Dedifferentiated amniotic fluid mesenchymal stem cell (primary cell): ENCODE measurements around the gene PFKFB1.
"Not testable (repeated sequence)": the region's sequence is repeated elsewhere in the genome, so short reads cannot be mapped to it uniquely, and the experiment has no call there.

ENCODE experiments used
- DNase-seq: peaks from one replicate; pipeline ENCODE4 v3.0.0-alpha.2; 2016; ENCODE audit errors: extremely low spot score

PFKFB1 gene

GRCh38 chrX:54992911-54993622 lies 921 bp downstream of the PFKFB1 start:
- no peak for DNase-seq

- DNase-seq = no peak
Observed at GRCh38 chrX:54991706-54992105, 2.3 kb downstream of the PFKFB1 start.

GRCh38 chrX:54983306-54983705 lies 10.7 kb downstream of the PFKFB1 start:
- not testable (repeated sequence) for DNase-seq

- no peak for DNase-seq
Observed at GRCh38 chrX:54980334-54980733, 13.7 kb downstream of the PFKFB1 start.

GRCh38 chrX:54979432-54979831 lies 14.6 kb downstream of the PFKFB1 start:
- no peak for DNase-seq

GRCh38 chrX:54978448-54978847 lies 15.5 kb downstream of the PFKFB1 start:
- no peak for DNase-seq

GRCh38 chrX:54977387-54977786 lies 16.6 kb downstream of the PFKFB1 start:
- no peak for DNase-seq

- no peak for DNase-seq
Observed at GRCh38 chrX:54964766-54965497, 29.1 kb downstream of the PFKFB1 start.

GRCh38 chrX:54961750-54962149 lies 32.2 kb downstream of the PFKFB1 start:
- no peak for DNase-seq

- no peak for DNase-seq
Observed at GRCh38 chrX:54950730-54951375, 43.1 kb downstream of the PFKFB1 start.

GRCh38 chrX:54945224-54945623 lies 48.8 kb downstream of the PFKFB1 start:
- DNase-seq = no peak

GRCh38 chrX:54944816-54945215 lies 49.2 kb downstream of the PFKFB1 start:
- no peak for DNase-seq

- DNase-seq = no peak
Observed at GRCh38 chrX:54937416-54937815, 56.6 kb downstream of the PFKFB1 start.

GRCh38 chrX:54935306-54935705 lies 58.7 kb downstream of the PFKFB1 start:
- no peak for DNase-seq

GRCh38 chrX:54934890-54935289 lies 59.1 kb downstream of the PFKFB1 start:
- no peak for DNase-seq

GRCh38 chrX:54934058-54934457 lies 59.9 kb downstream of the PFKFB1 start:
- DNase-seq = no peak

GRCh38 chrX:54933150-54933826 lies 60.7 kb downstream of the PFKFB1 start:
- no peak for DNase-seq

- no peak for DNase-seq
Observed at GRCh38 chrX:54931107-54931506, 62.9 kb downstream of the PFKFB1 start.

- no peak for DNase-seq
Observed at GRCh38 chrX:54930291-54931049, 63.5 kb downstream of the PFKFB1 start.

GRCh38 chrX:54928876-54929275 lies 65.1 kb downstream of the PFKFB1 start:
- no peak for DNase-seq

GRCh38 chrX:54926978-54927377 lies 67.0 kb downstream of the PFKFB1 start:
- no peak for DNase-seq

GRCh38 chrX:54923376-54923775 lies 70.6 kb downstream of the PFKFB1 start:
- no peak for DNase-seq
